HG02973 (cell line): ENCODE results near the gene PSME2.

Experiments
- ATAC-seq: cut with Tn5 transposase; IDR thresholded peaks from one replicate; pipeline ENCODE4 v1.9.1; 2021; ENCODE audit warnings: moderate library complexity; ENCODE audit not compliant: unreplicated experiment

PSME2 gene

GRCh38 chr14:24179961-24180796 lies 33.8 kb upstream of the PSME2 start:
- no peak for ATAC-seq

- ATAC-seq: no peak
Measured at GRCh38 chr14:24179294-24179960, 33.0 kb upstream of the PSME2 start.

GRCh38 chr14:24178399-24179178 lies 32.2 kb upstream of the PSME2 start:
- no peak for ATAC-seq

- ATAC-seq: no peak
Measured at GRCh38 chr14:24177891-24178290, 31.5 kb upstream of the PSME2 start.

GRCh38 chr14:24177041-24177825 lies 30.8 kb upstream of the PSME2 start:
- no peak for ATAC-seq

- no peak for ATAC-seq
Measured at GRCh38 chr14:24176599-24176998, 30.2 kb upstream of the PSME2 start.

- no peak for ATAC-seq
Measured at GRCh38 chr14:24172871-24173281, 26.5 kb upstream of the PSME2 start.

GRCh38 chr14:24172261-24172860 lies 26.0 kb upstream of the PSME2 start:
- ATAC-seq: no peak

- ATAC-seq: peak; percentile 60
Measured at GRCh38 chr14:24171422-24172260, 25.2 kb upstream of the PSME2 start, which contains the start of gene REC8. Gene REC8 (plus strand): TSS chr14:24172080. CDS start chr14:24172553, 473 bp downstream.

- no peak for ATAC-seq
Measured at GRCh38 chr14:24167469-24168114, 21.2 kb upstream of the PSME2 start.

- ATAC-seq: no peak
Measured at GRCh38 chr14:24165785-24166184, 19.4 kb upstream of the PSME2 start.

- ATAC-seq: no peak
Measured at GRCh38 chr14:24164518-24164991, 18.1 kb upstream of the PSME2 start.

GRCh38 chr14:24162093-24162492 lies 15.7 kb upstream of the PSME2 start:
- no peak for ATAC-seq

- ATAC-seq: peak; percentile 70
Measured at GRCh38 chr14:24160850-24161804, 14.7 kb upstream of the PSME2 start, which contains the start of gene IRF9. Gene IRF9 (plus strand): TSS chr14:24161265. CDS start chr14:24162145, 880 bp downstream.

GRCh38 chr14:24160499-24160849 lies 14.1 kb upstream of the PSME2 start:
- ATAC-seq: no peak

- ATAC-seq: no peak
Measured at GRCh38 chr14:24159777-24160498, 13.5 kb upstream of the PSME2 start.

- ATAC-seq: no peak
Measured at GRCh38 chr14:24157331-24157730, 10.9 kb upstream of the PSME2 start.
